SK-N-SH (cell line): ENCODE measurements around the gene SLC10A2. TPM values are rescaled to one million over a fixed set of nuclear protein-coding genes. Genes with fewer than 3 reads are reported as not detected.

Source experiments
- CTCF ChIA-PET: fragments of 300-600, 350-600 bp; formaldehyde crosslinking; extraction: SDS; loops from one replicate; lab custom pipeline; 2021; lab: Yijun Ruan, JAX
- POLR2A ChIA-PET: fragments of 350-600 bp; sonication (Branson Sonifier 250); formaldehyde crosslinking; extraction: SDS; loops from one replicate; lab custom pipeline; 2020; ENCODE audit warnings: antibody characterized with exemption, inconsistent platforms; lab: Yijun Ruan, JAX
- DNase-seq: peaks from one replicate; pipeline ENCODE4 v3.0.0; 2012
- H2AFZ ChIP-seq: fragments of 200-600 bp; sonication (generic); 2 replicates; pipeline ENCODE4 v1.8.1; 2016; ENCODE audit warnings: antibody characterized with exemption, mild to moderate bottlenecking, low read depth
- H3F3A ChIP-seq: fragments of 200-600 bp; sonication (generic); replicated peaks from 2 replicates; pipeline ENCODE3; 2016; ENCODE audit warnings: antibody characterized with exemption, mild to moderate bottlenecking; ENCODE audit not compliant: insufficient read depth
- H3K27ac ChIP-seq, 2 experiments: fragments of 200-500 bp in 1 of 2; fragments of 200-600 bp in 1 of 2; sonication (Bioruptor generic) in 1 of 2; sonication (generic), shearing (Covaris generic) in 1 of 2; 2 replicates each; pipeline versions ENCODE4 v1.5.1 to v1.6.1; 2014 to 2016; ENCODE audit warnings: low read depth in 2 of 2, inconsistent platforms in 1 of 2, low read length in 1 of 2, mild to moderate bottlenecking in 1 of 2, mixed read lengths in 1 of 2
- H3K27me3 ChIP-seq: fragments of 200-600 bp; sonication (generic), shearing (Covaris generic); 2 replicates; pipeline ENCODE4 v1.6.1; 2016; ENCODE audit warnings: mixed run types; ENCODE audit not compliant: insufficient read depth
- H3K36me3 ChIP-seq, 2 experiments: fragments of 200-500 bp in 1 of 2; fragments of 200-600 bp in 1 of 2; sonication (Bioruptor generic) in 1 of 2; sonication (generic) in 1 of 2; replicated peaks in 1 of 2; 2 replicates each; pipeline versions ENCODE3 to v1.5.1; 2014 to 2016; ENCODE audit warnings: low read length in 1 of 2, mild to moderate bottlenecking in 1 of 2; ENCODE audit not compliant: insufficient read depth in 2 of 2, control insufficient read depth in 1 of 2
- H3K4me1 ChIP-seq, 2 experiments: fragments of 200-500 bp in 1 of 2; fragments of 200-600 bp in 1 of 2; sonication (Bioruptor generic) in 1 of 2; sonication (generic), shearing (Covaris generic) in 1 of 2; 2 replicates each; pipeline versions ENCODE4 v1.5.1 to v1.6.1; 2014 to 2016; ENCODE audit warnings: low read depth in 1 of 2, low read length in 1 of 2, mixed run types in 1 of 2; ENCODE audit not compliant: insufficient read depth in 2 of 2, control insufficient read depth in 1 of 2
- H3K4me2 ChIP-seq: fragments of 200-600 bp; sonication (generic), shearing (Covaris generic); 2 replicates; pipeline ENCODE4 v1.6.1; 2017; ENCODE audit warnings: mixed run types
- H3K4me3 ChIP-seq, 2 experiments: fragments of 200-500 bp in 1 of 2; fragments of 200-600 bp in 1 of 2; sonication (Bioruptor generic) in 1 of 2; sonication (generic), shearing (Covaris generic) in 1 of 2; 2 replicates each; pipeline versions ENCODE4 v1.5.1 to v1.8.1; 2014 to 2016; ENCODE audit warnings: low read depth in 2 of 2, inconsistent platforms in 1 of 2, low read length in 1 of 2, mild to moderate bottlenecking in 1 of 2, mixed read lengths in 1 of 2, moderate library complexity in 1 of 2
- H3K79me2 ChIP-seq: fragments of 200-600 bp; sonication (generic); 2 replicates; pipeline ENCODE4 v1.8.1; 2017; ENCODE audit warnings: mild to moderate bottlenecking; ENCODE audit not compliant: insufficient read depth
- H3K9ac ChIP-seq: fragments of 200-600 bp; sonication (generic); 2 replicates; pipeline ENCODE4 v1.6.1; 2017; ENCODE audit warnings: mixed run types
- H3K9me2 ChIP-seq: fragments of 200-600 bp; sonication (generic); 2 replicates; pipeline ENCODE4 v1.6.1; 2017; ENCODE audit warnings: mixed run types
- H3K9me3 ChIP-seq: fragments of 200-600 bp; sonication (generic); 2 replicates; pipeline ENCODE4 v1.6.1; 2017; ENCODE audit warnings: mixed run types, mild to moderate bottlenecking, moderate library complexity
- H4K20me1 ChIP-seq: fragments of 200-600 bp; sonication (generic); 2 replicates; pipeline ENCODE4 v1.6.1; 2017; ENCODE audit warnings: mild to moderate bottlenecking, mixed run types; ENCODE audit not compliant: insufficient read depth
- CHD2 ChIP-seq: fragments of 150-350 bp; IDR thresholded peaks from 2 replicates; pipeline ENCODE4 v1.6.1; 2018; ENCODE audit warnings: low read length; ENCODE audit not compliant: partially characterized antibody
- ELF1 ChIP-seq: IDR thresholded peaks from 2 replicates; pipeline ENCODE4 v1.4.0; 2012
- EP300 ChIP-seq, 2 experiments: IDR thresholded peaks; 2 replicates each; pipeline versions ENCODE4 v1.4.0 to v1.6.1; 2012; ENCODE audit warnings: borderline replicate concordance in 1 of 2, low read depth in 1 of 2, low read length in 1 of 2
- FOSL2 ChIP-seq: IDR thresholded peaks from 2 replicates; pipeline ENCODE4 v1.4.0; 2012; ENCODE audit warnings: low read depth, mild to moderate bottlenecking, moderate library complexity, borderline replicate concordance
- FOXM1 ChIP-seq: IDR thresholded peaks from 2 replicates; pipeline ENCODE4 v1.4.0; 2012; ENCODE audit warnings: low read depth, mild to moderate bottlenecking
- GABPA ChIP-seq: IDR thresholded peaks from 2 replicates; pipeline ENCODE4 v1.4.0; 2012; ENCODE audit warnings: low read depth, mild to moderate bottlenecking
- GATA2 ChIP-seq: sonication (generic); formaldehyde crosslinking; IDR thresholded peaks from 2 replicates; pipeline ENCODE4 v1.5.0; 2020; ENCODE audit warnings: mild to moderate bottlenecking, missing genetic modification reagents
- JUND ChIP-seq: IDR thresholded peaks from 2 replicates; pipeline ENCODE4 v1.4.0; 2012
- MXI1 ChIP-seq: IDR thresholded peaks from 2 replicates; pipeline ENCODE4 v1.6.1; 2012; ENCODE audit warnings: mild to moderate bottlenecking, low read depth, low read length, improper control_type of control experiment
- POLR2AphosphoS5 ChIP-seq: IDR thresholded peaks from 2 replicates; pipeline ENCODE4 v1.6.1; 2012; ENCODE audit warnings: low read depth, low read length
- RAD21 ChIP-seq: IDR thresholded peaks from 2 replicates; pipeline ENCODE4 v1.6.1; 2012; ENCODE audit warnings: mild to moderate bottlenecking, low read length
- RCOR1 ChIP-seq: fragments of 150-350 bp; IDR thresholded peaks from 2 replicates; pipeline ENCODE4 v1.6.1; 2017; ENCODE audit warnings: antibody characterized with exemption, low read length
- REST ChIP-seq: IDR thresholded peaks from 2 replicates; pipeline ENCODE4 v1.6.1; 2012; ENCODE audit warnings: mild to moderate bottlenecking, low read depth, low read length, moderate library complexity
- RFX5 ChIP-seq: IDR thresholded peaks from 2 replicates; pipeline ENCODE4 v1.6.1; 2012; ENCODE audit warnings: mild to moderate bottlenecking, improper control_type of control experiment, low read length
- TEAD4 ChIP-seq: IDR thresholded peaks from 2 replicates; pipeline ENCODE4 v1.4.0; 2012; ENCODE audit warnings: mild to moderate bottlenecking, borderline replicate concordance; ENCODE audit not compliant: insufficient read depth
- WGBS: methylation state at CpG from one replicate; pipeline ENCODE4 v1.1.6; 2017; ENCODE audit warnings: low lambda C conversion rate; 5-methylcytosine and 5-hydroxymethylcytosine counted together
- polyA plus RNA-seq, 3 experiments: library from polyadenylated mRNA; depleted of rRNA; stranded (reverse); fragments of >200 nt; gene quantifications; 2 replicates each; pipeline ENCODE4 v1.2.3, GENCODE V29; 2012

The SLC10A2 gene
- polyA plus RNA-seq, 1 of the 3 experiments (the other 2 are of a cell fraction), result not detected

GRCh38 chr13:103067751-103068555 is 1.7 kb upstream of the SLC10A2 start:
- 54% methylated on average over 6 of the region's 7 CpGs for WGBS
- no peak overlapping the region for H3K4me3 ChIP-seq

GRCh38 chr13:103066781-103067345 is 646 bp upstream of the SLC10A2 start:
- no peaks in the 10 kb centered on the region for H4K20me1 ChIP-seq
- no peaks in the 10 kb centered on the region for H3K9me2 ChIP-seq
- H2AFZ ChIP-seq, result no peak overlapping the region
- no peak overlapping the region for H3K4me2 ChIP-seq
- H3K4me1 ChIP-seq, result no peaks in the 10 kb centered on the region
- no peak overlapping the region for H3K9ac ChIP-seq
- ChIA-PET POLR2A (no interaction called here), CTCF (no interaction called here)
- H3K27ac ChIP-seq, result no peak overlapping the region
- H3K79me2 ChIP-seq, result no peaks in the 10 kb centered on the region
- WGBS, result 11% methylated on average over 3 of the region's 3 CpGs
- no peaks in the 10 kb centered on the region for H3K9me3 ChIP-seq
- no peaks in the 10 kb centered on the region for H3K36me3 ChIP-seq
- no peaks in the 10 kb centered on the region for H3K27me3 ChIP-seq
- DNase-seq, result peak; percentile 28
- H3K4me3 ChIP-seq, result no peak overlapping the region
- no peak for TF ChIP-seq ELF1
- TF ChIP-seq EP300 (IDR thresholded peaks at IDR 0.05; ENCODE audit: borderline replicate concordance in 1 of 2, low read depth in 1 of 2, low read length in 1 of 2), result no peak
- TF ChIP-seq RFX5, result no peak
- no peak for TF ChIP-seq RCOR1
- no peak for TF ChIP-seq REST
- TF ChIP-seq MXI1, result no peak
- TF ChIP-seq GATA2, result no peak
- TF ChIP-seq JUND, result no peak
- no peak for TF ChIP-seq RAD21
- no peak for TF ChIP-seq GABPA
- TF ChIP-seq TEAD4, result no peak
- no peak for TF ChIP-seq POLR2AphosphoS5
- no peaks in the 10 kb centered on the region for H3F3A ChIP-seq

More at GRCh38 chr13:103067751-103068555, 1.7 kb upstream of the SLC10A2 start:
- no peaks in the 10 kb centered on the region for H3K36me3 ChIP-seq
- no peak overlapping the region for H2AFZ ChIP-seq
- no peak for TF ChIP-seq ELF1
- no peak for TF ChIP-seq FOSL2
- TF ChIP-seq CHD2, result no peak
- TF ChIP-seq FOXM1, result no peak
- no peak for TF ChIP-seq GABPA
- TF ChIP-seq, all 33 proteins: peak for 0
- H3K4me2 ChIP-seq, result no peak overlapping the region
- no peak overlapping the region for H3K9ac ChIP-seq
- no peaks in the 10 kb centered on the region for H3F3A ChIP-seq
- ChIA-PET POLR2A (no interaction called here), CTCF (interaction anchor here (1.0 kb wide), 1 partner anchor 12 kb away, joined by 3 read pairs; no protein-coding TSS in a partner anchor)
- H3K9me3 ChIP-seq, result no peaks in the 10 kb centered on the region
- no peaks in the 10 kb centered on the region for H3K79me2 ChIP-seq
- no peak for DNase-seq
- H3K4me1 ChIP-seq, result no peaks in the 10 kb centered on the region
- H3K9me2 ChIP-seq, result no peaks in the 10 kb centered on the region
- H4K20me1 ChIP-seq, result no peaks in the 10 kb centered on the region
- H3K27me3 ChIP-seq, result no peaks in the 10 kb centered on the region
- H3K27ac ChIP-seq, result no peak overlapping the region
